Measurements from ENCODE around the gene COL1A2. TPM values are rescaled to one million over a fixed set of nuclear protein-coding genes. Genes with fewer than 3 reads are reported as not detected.

The COL1A2 gene
- total RNA-seq, 1 donor from 2014 or later = 12,302 TPM

GRCh38 chr7:94431176-94431575, 36.5 kb downstream of the COL1A2 start:
- Mint-ChIP-seq H3K4me1 (ENCODE audit: low read depth) (peaks cover 46% of the 10 kb centered on the region), H3K27me3 (ENCODE audit: low read depth) (no peaks in the 10 kb centered on the region), H3K27ac (ENCODE audit: unreplicated experiment) (peak overlapping the region; percentile 76), H3K36me3 (ENCODE audit: low read depth) (peaks cover 42% of the 10 kb centered on the region), H3K4me3 (ENCODE audit: unreplicated experiment) (no peak overlapping the region), H3K9me3 (ENCODE audit: low read depth) (no peaks in the 10 kb centered on the region)
- DNase-seq (ENCODE audit: low spot score) = no peak
- TF ChIP-seq CTCF (IDR thresholded peaks at IDR 0.05) = no peak

DNA sequence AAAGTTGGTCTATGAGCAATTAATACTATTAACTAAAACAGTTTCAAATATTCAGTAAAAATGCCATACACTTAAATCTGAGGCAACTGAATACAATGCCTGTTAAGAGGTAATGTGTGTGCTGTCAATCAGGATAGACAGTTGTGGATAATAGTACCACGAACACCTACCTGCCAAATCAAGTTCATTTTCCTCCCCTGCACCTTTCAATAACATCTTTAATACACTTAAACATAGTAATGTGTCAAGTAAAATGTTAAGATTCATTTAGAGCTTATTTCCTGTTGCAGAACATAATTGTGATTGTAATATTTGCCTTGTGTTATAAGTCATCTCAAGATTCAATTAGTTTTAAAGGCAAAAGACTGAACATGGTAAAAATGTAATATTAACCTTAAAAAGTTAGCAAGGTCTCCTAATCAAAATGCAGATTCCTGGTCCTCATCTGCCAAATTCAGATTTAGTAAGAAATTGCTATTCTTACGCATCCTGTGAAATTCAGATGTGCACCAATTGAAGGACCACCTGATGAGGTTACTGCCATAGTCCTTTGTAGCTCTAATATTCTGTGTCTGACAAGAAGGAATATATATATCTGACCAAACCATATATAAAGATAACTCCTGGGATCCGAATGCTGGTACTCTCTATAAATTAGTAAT, 37.1 kb downstream of the COL1A2 start:
- no peaks in the 10 kb centered on the region for H3K9me3 Mint-ChIP-seq (ENCODE audit: low read depth)
- H3K4me1 Mint-ChIP-seq (ENCODE audit: low read depth) = peaks cover 43% of the 10 kb centered on the region
- H3K27ac Mint-ChIP-seq (ENCODE audit: unreplicated experiment) = peak overlapping the region; percentile 49
- H3K27me3 Mint-ChIP-seq (ENCODE audit: low read depth) = no peaks in the 10 kb centered on the region
- no peak for TF ChIP-seq CTCF (IDR thresholded peaks at IDR 0.05)
- peaks cover 36% of the 10 kb centered on the region for H3K36me3 Mint-ChIP-seq (ENCODE audit: low read depth)
- H3K4me3 Mint-ChIP-seq (ENCODE audit: unreplicated experiment) = no peak overlapping the region
- DNase-seq (ENCODE audit: low spot score) = no peak

DNA sequence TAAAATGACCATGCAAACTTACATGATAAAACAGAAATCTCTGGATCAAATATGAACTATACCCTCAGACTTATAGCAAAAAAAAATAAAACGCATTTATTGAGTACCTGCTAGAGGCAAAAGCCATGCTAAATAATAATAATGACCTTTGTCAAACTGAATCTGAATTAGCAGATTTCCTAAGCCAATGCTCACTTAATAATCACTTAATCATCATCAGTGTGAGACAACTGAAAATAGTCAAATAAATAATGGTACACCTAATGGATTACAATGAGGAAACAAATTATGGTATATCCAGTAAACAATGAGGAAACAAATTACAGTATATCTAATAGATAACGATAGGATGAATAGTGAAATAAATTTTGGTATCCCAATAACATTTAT, 37.6 kb downstream of the COL1A2 start:
- Mint-ChIP-seq H3K36me3 (ENCODE audit: low read depth) (peaks cover 32% of the 10 kb centered on the region), H3K27me3 (ENCODE audit: low read depth) (no peaks in the 10 kb centered on the region), H3K27ac (ENCODE audit: unreplicated experiment) (peak overlapping the region; percentile 49), H3K4me1 (ENCODE audit: low read depth) (peaks cover 38% of the 10 kb centered on the region), H3K4me3 (ENCODE audit: unreplicated experiment) (no peak overlapping the region), H3K9me3 (ENCODE audit: low read depth) (no peaks in the 10 kb centered on the region)
- no peak for DNase-seq (ENCODE audit: low spot score)
- no peak for TF ChIP-seq CTCF (IDR thresholded peaks at IDR 0.05)

DNA sequence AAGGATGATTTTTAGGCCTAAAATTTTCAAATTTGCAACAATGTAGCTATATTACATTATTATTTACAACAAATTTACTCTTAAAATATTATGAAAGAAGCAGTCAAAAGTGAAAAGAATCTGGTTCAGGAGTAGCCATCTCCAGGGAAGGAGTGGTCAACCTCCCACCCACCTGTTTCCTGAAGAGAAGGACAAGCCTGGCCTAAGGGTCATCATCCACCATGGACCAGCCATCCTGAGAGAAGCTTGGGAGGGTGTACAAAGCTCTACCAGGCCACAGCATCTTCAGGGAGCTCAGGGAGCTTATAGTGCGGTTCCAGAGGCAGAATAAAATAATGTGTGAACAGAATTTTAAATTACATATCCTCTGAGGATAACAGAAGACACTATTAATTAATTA, 38.1 kb downstream of the COL1A2 start:
- Mint-ChIP-seq H3K27ac (ENCODE audit: unreplicated experiment) (no peak overlapping the region), H3K4me3 (ENCODE audit: unreplicated experiment) (no peak overlapping the region), H3K36me3 (ENCODE audit: low read depth) (peaks cover 26% of the 10 kb centered on the region), H3K27me3 (ENCODE audit: low read depth) (no peaks in the 10 kb centered on the region), H3K9me3 (ENCODE audit: low read depth) (no peaks in the 10 kb centered on the region), H3K4me1 (ENCODE audit: low read depth) (peaks cover 33% of the 10 kb centered on the region)
- DNase-seq (ENCODE audit: low spot score) = no peak
- no peak for TF ChIP-seq CTCF (IDR thresholded peaks at IDR 0.05)

DNA sequence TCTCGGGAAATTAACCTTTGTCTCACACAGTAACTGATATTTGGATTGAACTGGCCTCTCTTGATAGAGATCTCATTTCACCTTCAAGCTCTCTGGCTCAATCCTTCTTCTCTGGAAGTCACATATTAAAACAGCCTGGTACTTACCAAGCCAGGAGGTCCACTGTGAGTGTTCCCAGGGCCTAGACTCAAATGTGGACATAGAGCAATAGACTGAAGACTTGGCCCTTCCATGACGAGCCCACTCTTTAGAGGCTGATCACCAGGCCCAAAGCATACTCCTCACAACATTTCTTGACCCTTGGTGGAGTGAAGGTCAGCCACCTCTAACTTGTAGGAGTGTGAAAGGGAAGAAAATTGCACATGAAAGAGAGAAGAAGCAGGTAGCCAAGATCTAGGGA, 38.5 kb downstream of the COL1A2 start:
- H3K27me3 Mint-ChIP-seq (ENCODE audit: low read depth) = no peaks in the 10 kb centered on the region
- no peak for TF ChIP-seq CTCF (IDR thresholded peaks at IDR 0.05)
- peak overlapping the region; percentile 84 for H3K27ac Mint-ChIP-seq (ENCODE audit: unreplicated experiment)
- no peak for DNase-seq (ENCODE audit: low spot score)
- H3K4me1 Mint-ChIP-seq (ENCODE audit: low read depth) = peaks cover 29% of the 10 kb centered on the region
- peaks cover 22% of the 10 kb centered on the region for H3K36me3 Mint-ChIP-seq (ENCODE audit: low read depth)
- no peaks in the 10 kb centered on the region for H3K9me3 Mint-ChIP-seq (ENCODE audit: low read depth)
- no peak overlapping the region for H3K4me3 Mint-ChIP-seq (ENCODE audit: unreplicated experiment)
